GM18951 (cell line): ENCODE measurements around the gene CCL1.

Experiments used
- POLR2A ChIP-seq: IDR thresholded peaks from 4 replicates; pipeline ENCODE4 v1.6.1; 2011; ENCODE audit warnings: mild to moderate bottlenecking; ENCODE audit not compliant: insufficient read length, insufficient read depth; ENCODE audit errors: extremely low read depth
- in situ Hi-C: fragments of 300-500 bp; cut with MboI; formaldehyde crosslinking; loops from one replicate; pipeline ENCODE4 v1.12.0; 2022; ENCODE audit warnings: low sequenced_read_pairs, mixed read lengths, inconsistent platforms; ENCODE audit not compliant: unreplicated experiment

CCL1 gene, protein sequence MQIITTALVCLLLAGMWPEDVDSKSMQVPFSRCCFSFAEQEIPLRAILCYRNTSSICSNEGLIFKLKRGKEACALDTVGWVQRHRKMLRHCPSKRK

GRCh38 chr17:34363183-34363661 is at the start of gene CCL1:
TSS of gene CCL1 (minus strand) at chr17:34363233. CDS start at chr17:34363161, 72 bp downstream.
- no peak for TF ChIP-seq POLR2A
- in situ Hi-C loops, result loop anchor here (5.0 kb wide), 1 partner anchor 166 kb away; no protein-coding TSS in a partner anchor

DNA sequence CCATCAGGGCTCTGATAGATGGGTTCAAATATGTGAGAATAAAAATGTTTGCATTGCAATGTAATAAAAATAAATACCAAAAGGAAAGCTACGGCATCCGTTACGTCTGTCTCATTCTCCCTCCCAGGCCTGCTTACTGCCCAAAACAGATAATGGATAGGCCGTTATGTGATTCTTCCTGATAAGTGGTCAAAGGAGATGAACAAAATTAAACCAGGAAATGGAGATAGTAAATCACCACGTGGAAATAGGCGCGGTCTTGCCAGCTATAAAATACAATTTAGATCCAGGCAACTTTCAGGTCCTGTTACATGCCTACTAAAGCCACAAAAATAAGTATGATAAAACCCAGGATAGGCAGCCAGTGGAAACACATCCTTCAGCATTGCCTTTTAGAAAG is 49.5 kb upstream of the CCL1 start:
- in situ Hi-C loops, result no loop called here

DNA sequence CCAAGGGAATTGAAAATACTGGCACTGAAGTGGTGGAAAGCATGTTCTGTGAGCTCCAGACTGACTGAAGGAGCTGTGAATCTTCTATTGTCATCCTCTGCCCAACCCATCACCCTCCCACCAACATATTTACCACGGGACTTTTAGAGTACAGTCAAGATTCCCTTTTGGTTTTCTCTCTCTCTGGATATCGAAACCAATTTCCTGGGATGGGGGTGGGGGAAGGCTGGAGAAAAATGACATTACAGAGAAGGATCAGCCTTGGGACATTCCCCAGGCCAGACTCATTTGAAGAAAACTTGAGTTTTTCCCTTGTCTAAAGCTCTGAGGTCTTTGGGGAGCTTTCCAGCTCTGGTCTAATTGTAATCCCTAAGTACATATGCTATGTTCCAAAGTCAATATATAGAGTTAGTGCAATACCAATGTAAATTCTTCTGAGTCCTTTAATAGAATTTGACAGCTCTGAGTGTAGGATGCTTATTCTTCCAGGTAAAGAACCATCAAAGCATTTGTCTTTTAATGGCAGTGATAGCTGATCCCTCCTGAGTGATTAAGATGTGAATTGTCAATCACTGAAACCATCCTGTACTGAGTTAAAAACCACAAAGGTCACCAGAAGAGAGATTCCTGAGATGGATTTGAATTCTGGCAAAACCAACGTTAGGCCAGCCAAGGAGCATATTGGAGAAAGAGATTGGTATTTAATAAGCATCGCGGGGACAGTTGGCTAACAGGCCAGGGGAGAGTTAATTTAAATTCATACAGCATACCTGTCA is 48.8 kb upstream of the CCL1 start:
- TF ChIP-seq POLR2A, result no peak
- in situ Hi-C loops, result no loop called here

More for the DNA sequence above, 49.5 kb upstream of the CCL1 start:
- TF ChIP-seq POLR2A, result no peak

GRCh38 chr17:34409352-34409751 is 46.3 kb upstream of the CCL1 start:
- no peak for TF ChIP-seq POLR2A
- in situ Hi-C loops, result no loop called here

DNA sequence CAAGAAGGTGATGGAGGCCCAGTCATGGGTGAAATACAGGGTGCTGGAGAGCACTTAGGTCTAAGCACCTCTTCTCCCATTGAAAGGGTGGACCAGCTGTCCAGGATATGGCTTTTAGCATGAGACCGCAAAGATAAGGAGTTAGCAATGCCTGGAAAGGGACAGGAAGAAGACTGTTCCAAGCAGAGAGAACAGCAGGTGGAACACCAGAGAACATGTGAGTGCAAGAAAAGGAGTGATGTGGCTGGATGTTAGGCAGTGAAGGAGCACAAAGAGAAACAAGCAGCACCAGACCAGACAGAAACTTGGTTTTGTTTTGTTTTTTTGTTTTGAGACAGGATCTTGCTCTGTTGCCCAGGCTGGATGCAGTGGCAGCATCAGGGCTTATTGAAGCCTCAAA is 45.4 kb upstream of the CCL1 start:
- TF ChIP-seq POLR2A, result no peak
- in situ Hi-C loops, result no loop called here

GRCh38 chr17:34406226-34406625 is 43.2 kb upstream of the CCL1 start:
- TF ChIP-seq POLR2A, result no peak
- in situ Hi-C loops, result no loop called here

GRCh38 chr17:34403006-34403405 is 40.0 kb upstream of the CCL1 start:
- in situ Hi-C loops, result no loop called here
- TF ChIP-seq POLR2A, result no peak

DNA sequence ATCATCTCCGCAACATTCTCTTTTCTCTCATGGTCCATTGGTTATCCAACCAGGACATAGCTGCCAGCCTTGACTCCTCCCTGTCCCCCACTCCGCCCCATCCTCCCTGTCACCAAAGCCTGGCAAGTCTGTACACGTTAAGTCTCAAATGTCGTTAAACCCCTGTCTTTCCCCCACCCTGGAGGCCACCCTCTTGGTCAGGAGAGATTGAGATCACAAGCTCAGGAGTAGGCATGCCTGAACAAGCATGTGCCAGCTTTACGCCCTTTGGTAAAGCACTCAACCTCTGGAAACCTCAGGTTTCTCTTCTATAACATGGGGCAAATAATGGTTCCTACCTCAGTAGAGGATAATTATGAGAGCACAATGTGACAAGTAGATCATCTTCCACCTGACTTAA is 38.1 kb upstream of the CCL1 start:
- no peak for TF ChIP-seq POLR2A
- in situ Hi-C loops, result no loop called here

DNA sequence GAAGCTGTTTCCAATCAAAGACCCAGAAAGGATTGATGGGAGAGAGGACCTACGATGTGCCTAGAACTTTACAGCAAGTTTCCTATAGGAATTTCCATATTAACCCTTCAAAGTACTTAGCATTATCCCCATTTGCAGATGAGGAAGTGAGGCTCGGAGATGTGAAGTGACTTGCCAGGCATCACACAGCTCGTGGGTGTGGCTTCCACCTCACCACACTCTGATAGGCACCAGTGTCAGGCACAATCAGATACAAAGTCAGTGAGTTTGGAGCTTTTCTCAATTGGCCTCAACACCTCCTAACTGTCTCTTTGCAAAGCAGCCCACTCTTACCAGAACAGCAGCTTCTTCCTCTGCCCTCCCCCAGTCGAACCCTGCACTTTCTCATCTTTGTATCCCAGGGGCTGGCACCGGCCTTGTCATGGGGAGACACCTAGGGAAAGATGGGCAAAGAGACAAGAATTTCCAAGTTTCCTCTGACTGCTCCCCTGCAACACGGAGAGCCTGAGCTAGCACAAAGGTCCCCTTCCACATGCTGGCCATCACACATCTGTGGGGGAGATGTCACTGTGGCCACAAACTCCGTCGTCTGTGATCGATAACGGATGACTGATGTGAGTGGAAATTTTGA is 37.4 kb upstream of the CCL1 start:
- in situ Hi-C loops, result no loop called here
- no peak for TF ChIP-seq POLR2A

GRCh38 chr17:34399725-34400124 is 36.7 kb upstream of the CCL1 start:
- no peak for TF ChIP-seq POLR2A
- in situ Hi-C loops, result no loop called here

- in situ Hi-C loops, result no loop called here
- TF ChIP-seq POLR2A, result no peak
Observed at GRCh38 chr17:34398990-34399389, 36.0 kb upstream of the CCL1 start.

DNA sequence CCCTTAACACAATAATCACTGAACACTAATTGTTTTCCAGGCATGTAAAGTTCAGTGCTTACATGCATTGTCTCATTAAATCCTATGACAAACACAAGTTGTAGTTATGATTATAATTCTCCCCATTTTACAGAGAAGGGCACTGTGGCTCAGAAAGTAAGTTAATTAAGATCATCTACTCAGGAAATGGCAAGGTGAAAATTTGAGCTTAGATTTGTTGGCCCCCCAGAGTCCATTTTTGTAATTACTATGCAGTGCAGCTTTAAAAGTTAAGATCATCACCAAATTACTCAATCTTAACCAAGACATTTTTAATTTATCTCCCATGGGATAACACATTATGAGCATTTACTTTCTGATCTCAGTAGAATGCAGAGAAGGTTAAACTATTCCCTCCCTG is 34.2 kb upstream of the CCL1 start:
- in situ Hi-C loops, result no loop called here
- TF ChIP-seq POLR2A, result no peak

DNA sequence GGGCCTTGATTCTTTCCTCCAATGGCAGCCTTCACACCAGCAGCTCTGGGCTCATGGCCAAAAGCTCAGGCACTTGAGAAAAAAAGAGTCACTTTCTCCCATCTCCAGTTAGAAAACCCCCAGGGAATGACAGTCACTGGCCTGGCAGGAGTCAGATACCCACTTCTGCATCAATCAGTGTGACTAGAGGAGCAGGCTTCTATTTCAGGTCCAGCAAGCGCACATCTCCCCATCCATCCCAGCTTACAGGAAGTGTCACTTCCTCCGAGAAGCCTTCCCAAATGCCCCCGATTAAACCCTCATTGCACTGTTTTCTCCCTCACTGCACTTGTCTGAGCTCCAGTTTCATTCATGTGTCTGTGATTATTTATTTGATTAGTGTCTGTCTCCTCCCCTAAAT is 30.4 kb upstream of the CCL1 start:
- no peak for TF ChIP-seq POLR2A
- in situ Hi-C loops, result no loop called here

DNA sequence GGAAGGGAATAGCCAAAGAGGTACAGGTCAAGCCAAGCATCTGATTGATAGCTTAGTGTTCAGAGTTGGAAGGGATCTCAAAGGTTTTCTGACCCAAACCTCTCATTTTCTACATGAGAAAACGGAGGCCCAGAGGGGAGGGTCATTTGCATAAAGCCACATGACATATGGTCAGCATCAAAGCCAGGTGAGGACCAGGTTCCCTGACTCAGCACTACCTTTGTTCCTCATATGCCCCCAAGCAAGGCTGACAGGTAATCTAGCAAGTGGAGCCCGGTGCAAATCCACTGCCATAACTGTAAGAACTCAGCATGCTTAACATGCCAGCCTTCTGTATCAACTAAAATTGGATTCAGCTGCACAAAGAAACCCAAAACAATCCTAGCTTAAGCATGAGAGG is 28.2 kb upstream of the CCL1 start:
- no peak for TF ChIP-seq POLR2A

More for the DNA sequence above, 28.2 kb upstream of the CCL1 start:
- in situ Hi-C loops, result no loop called here
